Activated CD4-positive, alpha-beta T cell treated with anti-CD3 and anti-CD28 coated beads for 4 hours (primary cell): ENCODE results near the gene KCNN1.

Experiments
- DNase-seq, 2 donors: peaks; one replicate each; pipeline ENCODE4 v3.0.0-alpha.2; 2020

KCNN1 gene

GRCh38 chr19:17947815-17948513, 18.9 kb upstream of the KCNN1 start:
- DNase-seq: peak; percentile 94 to 97

GRCh38 chr19:17948514-17948900, 18.4 kb upstream of the KCNN1 start:
- no peak for DNase-seq

GRCh38 chr19:17948931-17949930, 17.7 kb upstream of the KCNN1 start:
- no peak for DNase-seq

- DNase-seq: no peak
Observed at GRCh38 chr19:17949956-17950309, 17.0 kb upstream of the KCNN1 start.

GRCh38 chr19:17950310-17951156, 16.4 kb upstream of the KCNN1 start:
- DNase-seq: peak in 1 of 2 donors; percentile 36

GRCh38 chr19:17951157-17951989, 15.5 kb upstream of the KCNN1 start:
- DNase-seq: no peak

- no peak for DNase-seq
Observed at GRCh38 chr19:17951990-17952976, 14.6 kb upstream of the KCNN1 start.

- no peak for DNase-seq
Observed at GRCh38 chr19:17953316-17953801, 13.5 kb upstream of the KCNN1 start.

- DNase-seq: no peak
Observed at GRCh38 chr19:17953869-17954268, 13.0 kb upstream of the KCNN1 start.

GRCh38 chr19:17954401-17954800, 12.5 kb upstream of the KCNN1 start:
- no peak for DNase-seq

- no peak for DNase-seq
Observed at GRCh38 chr19:17957149-17957849, 9.6 kb upstream of the KCNN1 start.

- no peak for DNase-seq
Observed at GRCh38 chr19:17957885-17958284, 9.0 kb upstream of the KCNN1 start.

- DNase-seq: no peak
Observed at GRCh38 chr19:17963936-17964691, 2.8 kb upstream of the KCNN1 start.

- no peak for DNase-seq
Observed at GRCh38 chr19:17965370-17966128, 1.4 kb upstream of the KCNN1 start.

GRCh38 chr19:17966129-17966483, 801 bp upstream of the KCNN1 start:
- DNase-seq: no peak

GRCh38 chr19:17967257-17968051, 547 bp downstream of the KCNN1 start:
- DNase-seq: no peak

GRCh38 chr19:17968362-17968761, 1.5 kb downstream of the KCNN1 start:
- DNase-seq: no peak
